Stimulated activated CD4-positive, alpha-beta T cell treated with anti-CD3 and anti-CD28 coated beads, Interleukin-12 subunit alpha, Interleukin-12 subunit beta, amount 100 ng/mL, for 4 hours (primary cell): Measurements from ENCODE around the gene SLX4IP.
"Not testable (repeated sequence)": the region's sequence is repeated elsewhere in the genome, so short reads cannot be mapped to it uniquely, and the experiment has no call there.

Source experiments
- DNase-seq: peaks from one replicate; pipeline ENCODE4 v3.0.0-alpha.2; 2020

The SLX4IP gene

DNA sequence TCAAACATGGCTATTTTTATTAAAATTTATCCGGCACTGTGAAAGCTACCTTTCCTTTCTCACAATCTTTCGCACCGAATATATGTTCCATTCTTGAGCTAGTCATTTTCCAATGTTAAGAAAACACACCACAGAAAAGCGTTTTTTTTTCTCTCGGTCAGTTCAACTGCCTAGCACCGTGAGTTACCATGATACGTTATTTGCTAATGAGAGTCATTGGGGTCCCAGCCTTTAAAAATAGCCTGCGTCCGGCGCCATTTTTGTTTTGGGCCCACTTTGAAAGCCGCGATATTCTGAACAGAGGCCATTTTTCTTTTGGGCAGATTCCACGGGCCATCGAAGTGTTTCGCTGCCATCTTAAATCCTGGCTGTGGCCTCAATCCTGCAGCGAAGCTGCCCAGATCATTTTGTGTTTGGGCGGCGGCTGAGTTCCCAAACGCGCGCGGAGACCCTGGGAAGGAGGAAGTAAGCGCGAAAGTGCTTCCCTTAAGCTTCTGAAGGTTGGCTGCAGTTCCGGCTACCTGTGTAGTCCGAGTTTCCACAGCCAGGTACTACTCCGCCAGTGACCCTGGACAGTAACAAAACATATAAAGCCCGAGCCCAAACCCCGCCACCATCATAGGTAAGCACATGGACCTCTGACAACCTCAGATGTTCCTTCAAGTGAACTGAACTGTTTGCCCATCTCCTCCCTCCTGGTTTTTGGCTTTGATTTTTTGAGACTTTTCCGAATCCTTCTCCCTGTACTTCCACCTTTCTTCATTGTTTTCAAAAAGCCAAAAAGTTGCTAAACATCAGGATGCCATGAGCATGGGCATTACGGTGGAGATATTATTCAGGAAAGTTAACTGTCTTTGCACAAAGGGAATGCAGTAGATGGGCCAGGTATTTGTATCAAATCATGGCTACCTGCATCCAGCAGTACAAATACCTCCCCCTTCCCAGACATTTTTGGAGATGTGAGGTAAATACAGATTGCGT, at the start of gene SLX4IP:
TSS of gene SLX4IP (plus strand) at position 474 of the 981 bp plus-strand sequence. CDS start 22,900 bp downstream, outside the sequence.
- peak; percentile 74 for DNase-seq

DNA sequence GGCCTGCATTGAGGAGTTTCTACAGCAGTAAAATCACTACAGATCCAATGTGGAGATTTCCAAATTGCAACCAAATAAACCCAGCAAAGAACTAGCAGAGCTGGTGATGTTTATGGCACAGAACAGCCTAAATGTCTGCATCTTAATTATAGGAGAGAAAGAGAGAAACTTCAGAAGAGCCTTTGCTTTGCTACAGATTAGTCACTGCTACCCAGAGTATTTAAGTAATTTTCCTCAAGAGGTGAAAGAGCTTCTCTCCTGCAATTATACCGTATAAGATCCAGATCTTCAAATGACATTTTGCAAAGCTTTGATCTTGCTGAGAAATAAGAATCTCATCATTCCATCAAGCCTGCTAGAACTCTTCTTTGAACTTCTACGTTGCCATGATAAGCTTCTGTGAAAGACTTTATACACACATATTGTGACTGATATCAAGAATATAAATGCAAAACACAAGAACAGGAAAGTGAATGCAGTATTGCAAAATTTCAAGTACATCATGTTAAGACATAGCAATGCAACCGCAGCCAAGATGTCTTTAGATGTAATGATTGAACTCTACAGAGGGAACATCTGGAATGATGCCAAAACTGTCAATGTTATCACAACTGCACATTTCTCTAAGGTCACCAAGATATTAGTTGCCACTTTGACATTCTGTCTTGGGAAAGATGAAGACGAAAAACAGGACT, 49.1 kb upstream of the SLX4IP start:
- no peak for DNase-seq

DNA sequence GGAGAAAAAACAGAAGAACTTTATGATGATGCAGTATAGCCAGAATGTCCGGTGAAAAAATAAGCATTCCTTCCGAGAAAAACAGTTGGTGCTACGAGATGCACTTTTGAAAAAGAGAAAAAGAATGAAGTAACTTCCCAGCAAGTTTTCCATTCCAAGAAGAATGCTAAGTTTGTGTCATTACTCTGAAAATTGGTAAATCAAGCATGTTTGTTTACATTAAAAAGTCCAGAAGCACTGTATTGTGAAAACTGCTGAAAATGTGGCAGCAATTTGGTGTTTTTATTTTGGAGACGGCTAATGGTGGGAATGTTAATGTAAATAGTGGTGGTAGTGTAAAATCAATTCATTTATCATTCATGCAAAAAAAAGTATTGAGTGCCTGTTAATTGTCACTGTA, 47.4 kb upstream of the SLX4IP start:
- DNase-seq = no peak

DNA sequence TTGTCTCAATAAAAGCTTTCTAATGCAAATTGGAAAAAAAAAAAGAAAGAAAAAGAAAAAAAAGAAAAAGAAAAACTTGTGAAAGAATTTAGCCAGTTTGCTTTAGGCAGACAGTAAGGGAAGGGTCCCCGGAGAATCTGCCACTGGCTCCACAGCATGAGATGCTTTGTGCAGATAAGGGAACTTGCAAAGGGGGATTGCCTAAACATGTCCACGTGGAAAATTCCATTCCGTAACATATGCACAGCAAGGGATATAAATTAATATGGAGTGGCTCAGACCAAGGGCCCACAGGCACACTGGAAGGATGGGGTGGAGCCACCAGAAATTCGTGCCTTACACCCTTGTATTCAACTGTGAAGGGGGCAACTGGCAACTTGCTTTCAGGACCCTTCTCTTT, 46.5 kb upstream of the SLX4IP start:
- no peak for DNase-seq

DNA sequence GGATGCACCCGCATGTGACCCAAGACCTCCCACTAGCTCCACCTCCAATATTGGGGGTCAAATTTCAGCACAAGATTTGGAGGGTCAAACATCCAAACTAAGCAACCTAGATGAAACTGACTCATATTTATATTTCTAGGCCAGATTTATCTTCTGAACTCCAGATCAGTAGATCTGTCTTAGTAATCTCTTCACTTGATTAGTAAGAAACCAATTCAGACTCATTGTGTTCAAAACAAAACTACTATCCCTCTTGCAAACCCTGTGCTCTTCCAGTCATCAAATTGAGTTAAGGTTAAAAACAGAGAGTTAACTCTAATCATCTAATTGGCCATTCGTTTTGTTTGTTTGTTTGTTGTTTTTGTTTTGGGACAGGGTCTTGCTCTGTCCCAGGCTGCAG, 44.4 kb upstream of the SLX4IP start:
- no peak for DNase-seq

DNA sequence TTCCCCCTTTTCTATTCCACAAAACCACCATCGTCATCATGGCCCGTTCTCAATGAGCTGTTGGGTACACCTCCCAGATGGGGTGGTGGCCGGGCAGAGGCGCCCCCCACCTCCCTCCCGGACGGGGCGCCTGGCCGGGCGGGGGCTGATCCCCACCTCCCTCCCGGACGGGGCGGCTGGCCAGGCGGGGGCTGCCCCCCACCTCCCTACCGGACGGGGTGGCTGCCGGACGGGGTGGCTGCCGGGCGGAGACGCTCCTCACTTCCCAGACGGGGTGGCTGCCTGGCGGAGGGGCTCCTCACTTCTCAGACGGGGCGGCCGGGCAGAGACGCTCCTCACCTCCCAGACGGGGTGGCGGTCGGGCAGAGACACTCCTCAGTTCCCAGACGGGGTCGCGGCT, 40.4 kb upstream of the SLX4IP start:
- DNase-seq = not testable (repeated sequence)

DNA sequence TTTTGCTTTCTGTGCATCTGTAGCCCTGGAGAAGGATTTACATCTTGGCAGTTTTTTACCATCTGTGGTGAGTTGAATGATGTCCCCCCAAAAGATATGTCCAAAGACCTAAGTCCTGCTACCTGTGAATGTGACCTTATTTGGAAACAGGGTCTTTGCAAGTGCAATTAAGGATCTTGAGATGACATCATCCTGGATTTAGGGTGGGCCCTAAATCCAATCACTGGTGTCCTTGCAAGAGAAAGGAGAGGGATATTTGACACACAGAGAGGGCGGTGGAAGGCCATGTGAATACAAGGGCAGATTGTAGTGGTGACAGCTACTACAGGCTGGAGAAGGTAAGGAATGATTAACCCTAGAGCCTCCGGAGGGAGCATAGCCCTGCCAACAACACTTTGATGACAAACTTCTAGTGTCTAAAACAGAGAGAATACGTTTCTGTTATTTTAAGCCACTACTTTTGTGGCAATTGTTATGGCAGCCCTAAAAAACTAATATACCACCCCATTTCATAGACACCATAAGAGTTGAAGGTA, 36.2 kb upstream of the SLX4IP start:
- DNase-seq = no peak

DNA sequence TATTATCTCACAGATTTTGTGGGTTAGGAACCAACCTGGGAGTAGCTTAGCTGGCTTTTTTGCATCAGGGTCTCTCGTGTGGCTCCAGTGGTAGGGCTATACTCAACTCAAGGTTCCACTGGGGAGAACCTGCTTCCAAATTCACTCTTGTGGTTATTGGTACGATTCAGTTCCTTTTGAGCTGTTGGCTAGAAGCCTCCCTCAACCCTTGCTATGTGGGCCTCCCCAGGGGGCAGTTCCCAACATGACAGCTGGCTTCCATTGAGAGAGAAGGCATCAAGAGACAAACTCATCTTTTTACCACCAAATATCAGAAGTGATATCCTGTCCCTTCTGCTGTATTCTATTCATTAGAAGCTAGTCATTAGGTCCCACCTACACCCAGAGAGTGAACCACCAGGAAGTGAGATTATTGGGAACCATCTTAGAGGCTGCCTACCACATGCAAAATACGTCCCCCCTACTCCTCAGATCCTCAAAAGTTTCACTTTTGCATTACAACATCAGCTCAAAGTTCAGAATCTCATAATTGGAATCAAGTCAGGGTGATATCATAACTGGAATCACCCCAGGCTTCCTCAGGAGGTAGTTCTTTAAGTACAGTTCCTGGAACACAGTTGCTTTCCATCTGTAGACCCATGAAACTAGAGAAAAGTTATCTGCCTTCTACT, 32.0 kb upstream of the SLX4IP start:
- DNase-seq = no peak

DNA sequence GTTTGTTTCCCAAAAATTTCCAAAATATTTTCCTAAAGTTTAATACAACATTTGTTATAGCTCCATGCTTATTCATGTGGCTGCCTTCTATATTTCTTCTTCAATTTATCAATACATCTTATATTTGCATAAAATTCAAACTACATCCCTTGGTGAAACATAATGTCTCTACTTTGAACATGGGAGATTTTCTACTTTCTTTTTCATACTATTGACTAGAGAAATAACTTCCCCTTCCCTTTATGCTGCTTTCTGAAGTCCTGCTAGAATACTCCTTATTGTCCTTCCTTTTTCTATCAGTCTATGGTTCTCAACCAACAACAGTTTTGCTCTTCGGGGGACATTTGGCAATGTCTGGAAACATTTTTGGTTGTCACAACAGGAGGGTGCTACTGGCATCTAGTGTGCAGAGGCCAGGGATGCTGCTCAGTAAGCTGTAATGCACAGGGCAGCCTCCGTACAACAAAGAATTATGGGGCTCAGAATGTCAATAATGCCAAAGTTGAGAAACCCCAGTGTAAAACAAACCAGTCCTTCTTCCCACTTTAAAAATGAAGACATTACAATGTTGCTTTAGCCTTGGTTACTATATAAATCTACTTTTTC, 31.0 kb upstream of the SLX4IP start:
- DNase-seq = no peak

DNA sequence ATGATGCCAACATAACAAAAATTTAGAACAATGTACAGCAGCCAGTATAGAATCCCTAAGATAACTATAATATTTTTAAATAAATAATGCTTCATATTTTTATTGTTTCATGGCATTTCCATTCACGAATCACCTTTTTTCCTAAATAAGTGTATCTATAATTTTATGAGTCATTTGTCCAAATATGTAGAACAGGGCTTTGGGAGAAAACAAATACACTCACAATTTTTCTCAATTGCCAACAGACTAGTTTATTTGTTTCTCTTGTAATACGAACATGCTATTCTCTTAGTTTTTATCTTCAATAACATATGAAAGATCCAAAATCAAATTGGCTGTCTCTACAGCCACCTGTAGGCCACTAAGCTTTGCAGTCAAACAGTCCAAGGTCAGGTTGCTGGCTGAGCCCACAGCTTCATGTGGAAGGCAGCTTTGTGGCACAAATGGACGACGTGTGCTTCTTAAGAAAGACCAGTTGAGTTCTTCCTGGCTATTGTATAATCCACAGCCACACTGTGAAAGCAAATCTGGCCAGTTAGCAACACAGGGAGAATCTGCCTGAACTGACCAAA, 30.1 kb upstream of the SLX4IP start:
- no peak for DNase-seq

DNA sequence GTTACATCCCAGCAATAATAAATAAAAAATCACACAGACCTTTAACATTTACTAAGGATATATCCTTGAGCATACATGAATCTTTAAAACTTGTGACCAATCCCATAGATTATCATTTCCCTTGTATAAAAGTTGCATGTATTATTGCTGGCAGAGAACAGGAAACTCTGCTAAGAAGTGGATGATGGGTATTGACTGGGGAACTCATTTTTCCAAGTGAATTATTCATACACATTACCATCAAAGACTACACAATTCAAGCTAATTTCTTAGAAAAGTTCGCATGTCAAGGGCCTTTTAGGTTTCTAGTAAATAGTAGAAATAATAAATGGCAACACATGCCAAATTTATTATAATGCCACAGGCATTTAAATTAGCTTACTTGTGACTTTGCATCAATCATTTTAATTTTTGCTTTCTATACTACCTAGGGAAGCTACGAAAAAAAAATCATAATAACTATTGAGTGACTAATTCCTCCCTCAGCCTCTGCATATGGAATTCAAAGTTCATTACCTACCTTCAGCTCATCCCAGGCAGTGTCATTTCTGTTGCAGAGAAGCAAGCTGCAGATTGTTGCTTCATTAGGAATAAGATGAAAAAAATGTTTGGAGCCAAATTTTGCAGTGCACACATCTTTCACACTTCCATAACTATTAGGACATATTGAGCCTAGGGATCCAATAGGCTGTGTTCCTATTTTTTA, 26.8 kb upstream of the SLX4IP start:
- no peak for DNase-seq

DNA sequence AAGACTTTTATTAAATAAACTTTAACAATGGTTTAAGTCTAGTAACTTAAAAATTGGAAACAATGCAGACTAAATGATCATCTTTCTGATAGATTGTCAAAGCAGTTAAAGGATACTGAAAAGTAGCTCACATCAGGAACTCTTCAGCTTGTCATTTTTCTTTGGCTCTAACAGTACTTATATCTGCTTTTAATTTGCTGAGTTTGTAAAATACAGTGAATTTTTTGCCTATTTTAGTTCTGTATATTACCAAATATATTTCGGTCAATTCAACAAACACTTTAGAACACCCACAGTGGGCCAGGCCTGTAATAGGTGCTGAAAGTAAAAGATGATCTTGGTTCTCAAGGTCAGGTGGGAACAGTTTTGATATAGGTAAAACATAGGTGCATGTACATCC, 23.4 kb upstream of the SLX4IP start:
- DNase-seq = no peak

DNA sequence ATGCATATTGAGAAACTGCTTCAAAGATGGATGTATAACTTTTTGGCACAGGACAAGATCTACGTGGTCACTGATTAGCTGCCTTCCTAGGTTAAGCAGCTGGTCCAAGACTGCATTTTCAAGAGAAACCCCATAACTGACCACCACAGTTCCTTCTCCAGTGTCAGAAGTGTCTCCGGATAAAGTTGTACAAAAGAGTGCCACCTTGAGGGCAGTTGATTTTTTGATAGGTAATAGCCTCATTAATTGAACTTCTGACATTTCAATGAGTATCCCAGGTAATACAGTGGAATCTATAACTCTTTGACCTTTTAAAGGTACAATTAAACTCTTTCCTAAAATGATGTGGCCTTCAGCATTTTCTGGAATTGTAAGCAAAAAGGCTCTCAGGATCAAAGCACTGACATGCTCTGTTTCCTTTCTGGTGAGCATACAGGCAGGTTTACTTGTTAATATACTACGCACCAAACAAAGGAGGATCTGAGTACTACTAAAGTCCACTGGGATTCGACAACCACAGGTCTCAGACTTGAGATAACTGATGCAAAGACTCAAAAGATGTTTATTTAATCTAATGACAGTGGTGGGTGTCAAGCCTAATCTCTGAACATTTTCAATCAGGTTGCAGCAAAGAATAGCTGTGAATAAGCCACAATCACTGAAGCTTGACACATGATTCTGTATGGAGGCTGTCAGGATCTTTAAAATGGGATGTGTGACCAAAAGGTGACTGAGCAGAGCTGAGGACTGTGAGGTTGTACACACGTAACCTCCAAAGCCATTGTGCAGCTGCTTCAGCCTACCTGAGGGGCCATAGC, 22.3 kb upstream of the SLX4IP start:
- DNase-seq = no peak

DNA sequence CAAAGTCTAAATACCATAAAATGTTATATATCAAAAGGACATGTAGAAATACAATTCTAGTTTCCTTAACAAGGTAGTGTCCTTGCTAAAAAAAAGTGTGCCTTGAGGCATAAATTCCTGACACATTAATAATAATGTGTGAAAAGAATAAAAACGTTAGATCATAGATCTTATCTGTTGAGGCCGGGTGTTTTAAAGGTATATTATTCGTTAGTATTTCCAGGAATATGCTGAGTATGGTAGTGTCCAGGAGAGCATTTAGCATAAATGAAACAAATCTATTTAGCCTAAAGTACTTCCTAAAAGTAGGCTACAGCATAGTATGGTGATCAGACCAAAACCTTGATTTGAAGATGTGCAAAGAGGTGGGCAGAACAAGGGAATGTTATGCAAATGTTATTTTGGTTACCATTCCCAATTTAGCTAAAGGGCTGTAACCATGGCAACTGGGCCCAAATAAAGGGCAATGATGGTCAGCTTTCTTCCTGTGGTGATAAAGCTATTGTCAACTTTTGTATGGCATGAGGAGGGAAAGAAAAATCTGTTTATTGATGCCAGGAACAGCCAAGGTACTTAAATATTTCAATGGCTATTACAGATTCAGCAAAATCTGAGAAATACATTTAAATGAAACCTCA, 20.0 kb upstream of the SLX4IP start:
- no peak for DNase-seq

DNA sequence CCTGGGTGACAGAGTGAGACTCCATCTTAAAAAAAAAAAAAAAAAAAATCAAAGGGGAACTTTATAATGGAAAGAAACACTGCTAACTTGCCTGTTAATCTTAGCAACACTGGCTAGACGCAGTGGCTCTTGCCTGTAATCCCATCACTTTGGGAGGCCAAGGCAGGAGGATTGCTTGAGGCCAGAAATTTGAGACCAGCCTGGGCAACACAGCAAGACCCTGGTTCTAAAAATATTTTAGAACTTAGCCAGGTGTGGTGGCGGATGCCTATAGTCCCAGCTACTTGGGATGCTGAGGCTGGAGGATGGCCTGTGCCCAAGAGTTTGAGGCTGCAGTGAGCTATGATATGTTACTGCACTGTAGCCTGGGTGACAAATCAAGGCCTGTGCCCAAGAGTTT, 17.9 kb upstream of the SLX4IP start:
- DNase-seq = not testable (repeated sequence)

DNA sequence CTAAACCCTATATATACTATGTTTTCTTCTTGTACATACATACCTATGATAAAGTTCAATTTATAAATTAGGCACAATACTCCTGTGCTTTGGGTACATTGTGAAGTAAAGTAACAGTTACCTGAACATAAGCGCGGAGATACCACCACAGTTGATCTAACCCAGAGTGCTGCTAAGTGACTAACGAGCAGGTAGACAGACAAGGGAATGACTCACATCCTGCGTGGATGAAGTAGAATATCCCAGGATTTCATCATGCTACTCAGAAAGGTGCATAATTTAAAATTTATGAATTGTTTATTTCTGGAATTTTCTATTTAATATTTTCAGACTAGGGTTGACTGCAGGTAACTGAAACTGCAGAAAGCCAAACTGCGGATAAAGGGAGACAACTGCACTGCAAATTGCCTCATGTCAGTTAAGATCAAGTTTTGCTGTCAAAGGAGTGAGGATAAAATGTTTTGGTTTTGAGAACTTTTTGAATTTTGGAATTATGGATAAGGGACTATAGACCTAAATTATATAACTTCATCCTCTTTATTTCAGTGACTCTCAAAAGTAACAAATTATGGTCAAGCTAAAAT, 15.5 kb upstream of the SLX4IP start:
- DNase-seq = no peak

DNA sequence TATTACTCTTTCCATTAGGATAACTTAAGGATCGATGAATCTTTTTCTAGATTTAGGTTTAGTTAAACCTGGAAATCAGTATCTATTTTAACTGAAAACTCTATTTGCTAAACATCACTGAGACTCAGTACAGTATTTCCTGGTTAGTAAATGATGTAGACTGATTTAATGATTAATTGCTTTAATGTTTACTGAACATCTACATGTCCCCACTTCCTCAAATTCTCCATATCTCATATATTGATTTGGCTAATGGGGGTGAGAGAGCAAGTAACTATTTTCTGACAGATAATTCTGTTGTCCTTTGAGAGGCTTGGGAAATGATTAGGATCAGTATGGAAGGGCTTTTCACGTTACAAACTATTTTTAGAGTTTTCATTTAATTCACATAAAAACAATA, 11.4 kb upstream of the SLX4IP start:
- DNase-seq = no peak

DNA sequence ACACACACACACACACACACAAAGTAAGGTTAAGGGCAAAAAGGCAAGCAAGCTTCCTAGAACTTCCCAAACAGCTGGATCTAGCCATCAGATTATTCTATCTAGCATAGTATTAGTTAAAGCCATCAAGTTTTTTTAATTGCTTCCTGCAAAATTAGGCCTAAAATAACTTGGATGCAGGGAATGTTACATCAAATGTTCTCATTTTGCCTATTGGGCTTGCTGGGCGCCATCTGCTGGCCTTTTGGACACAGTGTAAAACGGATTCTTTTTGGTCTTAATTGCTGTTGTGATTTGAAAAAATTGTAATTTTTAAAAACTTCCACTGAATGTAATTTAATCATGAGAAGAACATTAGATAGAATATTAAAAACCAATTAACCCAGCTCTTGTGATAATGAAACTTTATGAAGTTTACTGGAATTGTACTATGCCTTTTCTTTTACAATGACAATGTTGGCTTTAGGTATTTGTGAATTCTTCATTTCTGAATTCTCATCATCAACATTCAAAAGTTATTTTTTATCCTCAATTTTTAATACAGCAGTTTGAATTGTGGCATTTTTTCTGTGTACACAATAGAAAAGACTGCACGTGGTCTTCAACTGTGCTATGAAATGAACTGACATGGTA, 7.9 kb upstream of the SLX4IP start:
- peak; percentile 34 for DNase-seq

DNA sequence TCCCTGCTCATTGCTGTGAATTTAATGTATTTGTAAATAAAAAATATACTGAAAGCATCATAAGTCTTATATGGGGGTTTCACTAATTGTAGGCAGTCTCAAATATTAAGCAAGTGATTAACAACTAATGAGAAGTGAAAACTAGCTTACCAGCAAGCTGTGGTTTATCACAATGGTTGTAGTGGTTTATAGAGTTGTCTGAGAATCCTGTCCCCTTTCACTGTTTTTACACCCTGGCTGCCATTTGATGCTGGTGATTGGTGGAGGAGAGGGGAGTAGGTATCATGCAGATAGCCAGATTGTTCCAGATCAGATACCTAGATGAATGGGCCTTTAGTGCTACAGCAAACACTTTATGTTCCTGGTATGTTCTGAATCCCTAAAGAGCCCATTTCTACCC, 7.1 kb upstream of the SLX4IP start:
- no peak for DNase-seq
